Endothelial cell of umbilical vein (primary cell): ENCODE measurements around the gene PLEKHA6.

Experiments
- JUN ChIP-seq: IDR thresholded peaks from 2 replicates; pipeline ENCODE4 v1.6.1; 2011; ENCODE audit warnings: borderline replicate concordance, low read depth; ENCODE audit not compliant: insufficient read length, insufficient read depth
- TF ChIP-seq, protein P1 (sequence below), 2 donors: IDR thresholded peaks; 1 replicate in 1 of 2; 2 replicates in 1 of 2; pipeline ENCODE4 v1.5.1; 2011; ENCODE audit warnings: low read length in 2 of 2, mild to moderate bottlenecking in 2 of 2, moderate library complexity in 2 of 2, control low read depth in 1 of 2, inconsistent platforms in 1 of 2, low read depth in 1 of 2; ENCODE audit not compliant: insufficient read depth in 1 of 2; ENCODE audit errors: extremely low read depth in 1 of 2

DNA sequence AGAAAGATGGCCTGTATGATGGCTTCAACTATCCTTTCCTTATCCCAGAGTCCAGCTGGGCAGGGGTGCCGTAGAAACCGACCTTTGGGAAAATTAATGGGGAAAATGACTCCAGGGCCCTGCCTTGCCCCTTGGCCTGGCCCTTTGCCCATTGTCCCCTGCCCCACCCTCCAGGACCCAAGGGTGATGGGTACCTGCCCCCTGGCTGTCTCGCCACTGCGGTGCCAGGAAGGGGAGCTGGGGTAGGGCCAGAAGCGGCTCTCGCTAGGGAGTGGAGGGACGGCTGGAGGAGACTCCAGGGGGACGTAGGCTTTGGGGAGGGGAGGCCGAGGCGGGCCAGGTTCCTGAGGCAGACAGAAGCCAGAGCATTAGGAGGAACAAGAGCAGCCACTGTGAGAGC lies 116.8 kb downstream of the PLEKHA6 start:
- TF ChIP-seq, protein P1, sequence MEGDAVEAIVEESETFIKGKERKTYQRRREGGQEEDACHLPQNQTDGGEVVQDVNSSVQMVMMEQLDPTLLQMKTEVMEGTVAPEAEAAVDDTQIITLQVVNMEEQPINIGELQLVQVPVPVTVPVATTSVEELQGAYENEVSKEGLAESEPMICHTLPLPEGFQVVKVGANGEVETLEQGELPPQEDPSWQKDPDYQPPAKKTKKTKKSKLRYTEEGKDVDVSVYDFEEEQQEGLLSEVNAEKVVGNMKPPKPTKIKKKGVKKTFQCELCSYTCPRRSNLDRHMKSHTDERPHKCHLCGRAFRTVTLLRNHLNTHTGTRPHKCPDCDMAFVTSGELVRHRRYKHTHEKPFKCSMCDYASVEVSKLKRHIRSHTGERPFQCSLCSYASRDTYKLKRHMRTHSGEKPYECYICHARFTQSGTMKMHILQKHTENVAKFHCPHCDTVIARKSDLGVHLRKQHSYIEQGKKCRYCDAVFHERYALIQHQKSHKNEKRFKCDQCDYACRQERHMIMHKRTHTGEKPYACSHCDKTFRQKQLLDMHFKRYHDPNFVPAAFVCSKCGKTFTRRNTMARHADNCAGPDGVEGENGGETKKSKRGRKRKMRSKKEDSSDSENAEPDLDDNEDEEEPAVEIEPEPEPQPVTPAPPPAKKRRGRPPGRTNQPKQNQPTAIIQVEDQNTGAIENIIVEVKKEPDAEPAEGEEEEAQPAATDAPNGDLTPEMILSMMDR (IDR thresholded peaks at IDR 0.05; ENCODE audit: extremely low read depth in 1 of 2, insufficient read depth in 1 of 2, low read depth in 1 of 2, low read length in 2 of 2), result no peak
- no peak for TF ChIP-seq JUN
